GM23248 (cell line): Measurements from ENCODE around the gene HOTAIR.

ENCODE experiments used
- EZH2 ChIP-seq: fragments of 200-600 bp; sonication (generic); IDR thresholded peaks from 2 replicates; pipeline ENCODE4 v1.6.1; 2018; ENCODE audit warnings: antibody characterized with exemption, mild to moderate bottlenecking; ENCODE audit not compliant: insufficient read depth, poor library complexity, severe bottlenecking
- EZH2phosphoT487 ChIP-seq: fragments of 200-600 bp; sonication (generic); IDR thresholded peaks from 2 replicates; pipeline ENCODE4 v1.6.1; 2018; ENCODE audit warnings: antibody characterized with exemption, moderate library complexity, mild to moderate bottlenecking, low read depth; ENCODE audit not compliant: insufficient read depth

DNA sequence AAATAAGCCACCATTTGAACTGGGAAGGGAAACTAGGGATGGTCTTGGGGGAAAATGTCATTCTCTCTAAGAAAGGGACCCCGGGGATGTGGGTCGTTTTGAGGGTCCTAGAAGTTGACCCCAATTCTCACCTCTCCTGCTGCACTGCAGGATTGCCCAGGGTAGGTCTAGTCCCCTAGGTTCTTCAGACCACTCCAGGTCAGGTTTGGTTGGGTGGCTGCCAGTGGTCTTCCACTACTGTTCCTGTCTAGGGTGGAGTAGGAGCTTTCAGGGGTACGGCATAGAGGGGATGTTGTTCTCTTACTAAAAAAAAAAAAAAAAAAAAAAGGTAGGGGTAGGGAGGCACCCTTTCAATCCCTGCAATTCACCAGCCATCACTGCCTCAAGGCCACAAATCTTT, 41.3 kb upstream of the HOTAIR start:
- no peak for TF ChIP-seq EZH2
- TF ChIP-seq EZH2phosphoT487, result no peak
